Type B pancreatic cell (in vitro differentiated cells): ENCODE data around the gene STARD13. TPM values are rescaled to one million over a fixed set of nuclear protein-coding genes. Genes with fewer than 3 reads are reported as not detected.

Source experiments
- DNase-seq: peaks from one replicate; pipeline ENCODE4 v3.0.0; 2021; ENCODE audit warnings: mixed read lengths; ENCODE audit not compliant: unreplicated experiment; ENCODE audit errors: extremely low spot score
- H3K27ac Mint-ChIP-seq: 2 replicates; pipeline ENCODE4 v1.8.0; 2021; ENCODE audit warnings: mild to moderate bottlenecking, mixed read lengths
- H3K27me3 Mint-ChIP-seq: 2 replicates; pipeline ENCODE4 v1.8.0; 2021; ENCODE audit warnings: mixed read lengths
- H3K36me3 Mint-ChIP-seq: 2 replicates; pipeline ENCODE4 v1.8.0; 2021; ENCODE audit warnings: mixed read lengths
- H3K4me1 Mint-ChIP-seq: one replicate; pipeline ENCODE4 v1.8.0; 2021; ENCODE audit warnings: mixed read lengths; ENCODE audit not compliant: unreplicated experiment
- H3K4me3 Mint-ChIP-seq: 2 replicates; pipeline ENCODE4 v1.8.0; 2021; ENCODE audit warnings: mild to moderate bottlenecking, mixed read lengths
- H3K9me3 Mint-ChIP-seq: 2 replicates; pipeline ENCODE4 v1.8.0; 2021; ENCODE audit warnings: mixed read lengths
- total RNA-seq: library from RNA; stranded (reverse); gene quantifications from 2 replicates; pipeline ENCODE4 v1.2.1, GENCODE V29; 2021; ENCODE audit warnings: low replicate concordance
- TF ChIP-seq, protein P1 (sequence below): fragments of 200-600 bp; sonication (generic); conservative IDR thresholded peaks from 2 replicates; pipeline ENCODE4 v1.5.0; 2021; ENCODE audit warnings: antibody characterized with exemption, mild to moderate bottlenecking

The STARD13 gene
- total RNA-seq, 1 donor from 2014 or later = 12.1 TPM

GRCh38 chr13:33146843-33147611, 138.5 kb downstream of the STARD13 start:
- peaks cover 13% of the 10 kb centered on the region for H3K36me3 Mint-ChIP-seq
- TF ChIP-seq, protein P1, sequence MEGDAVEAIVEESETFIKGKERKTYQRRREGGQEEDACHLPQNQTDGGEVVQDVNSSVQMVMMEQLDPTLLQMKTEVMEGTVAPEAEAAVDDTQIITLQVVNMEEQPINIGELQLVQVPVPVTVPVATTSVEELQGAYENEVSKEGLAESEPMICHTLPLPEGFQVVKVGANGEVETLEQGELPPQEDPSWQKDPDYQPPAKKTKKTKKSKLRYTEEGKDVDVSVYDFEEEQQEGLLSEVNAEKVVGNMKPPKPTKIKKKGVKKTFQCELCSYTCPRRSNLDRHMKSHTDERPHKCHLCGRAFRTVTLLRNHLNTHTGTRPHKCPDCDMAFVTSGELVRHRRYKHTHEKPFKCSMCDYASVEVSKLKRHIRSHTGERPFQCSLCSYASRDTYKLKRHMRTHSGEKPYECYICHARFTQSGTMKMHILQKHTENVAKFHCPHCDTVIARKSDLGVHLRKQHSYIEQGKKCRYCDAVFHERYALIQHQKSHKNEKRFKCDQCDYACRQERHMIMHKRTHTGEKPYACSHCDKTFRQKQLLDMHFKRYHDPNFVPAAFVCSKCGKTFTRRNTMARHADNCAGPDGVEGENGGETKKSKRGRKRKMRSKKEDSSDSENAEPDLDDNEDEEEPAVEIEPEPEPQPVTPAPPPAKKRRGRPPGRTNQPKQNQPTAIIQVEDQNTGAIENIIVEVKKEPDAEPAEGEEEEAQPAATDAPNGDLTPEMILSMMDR = no peak
- H3K27ac Mint-ChIP-seq = no peak overlapping the region
- H3K27me3 Mint-ChIP-seq = no peaks in the 10 kb centered on the region
- H3K4me3 Mint-ChIP-seq = no peak overlapping the region
- H3K4me1 Mint-ChIP-seq = peaks cover 22% of the 10 kb centered on the region
- no peak for DNase-seq
- peaks cover 5% of the 10 kb centered on the region for H3K9me3 Mint-ChIP-seq

GRCh38 chr13:33145667-33146066, 139.9 kb downstream of the STARD13 start:
- Mint-ChIP-seq H3K27ac (no peak overlapping the region), H3K9me3 (peaks cover 5% of the 10 kb centered on the region), H3K36me3 (peaks cover 18% of the 10 kb centered on the region), H3K4me1 (peaks cover 8% of the 10 kb centered on the region), H3K27me3 (no peaks in the 10 kb centered on the region), H3K4me3 (no peak overlapping the region)
- no peak for DNase-seq
- TF ChIP-seq, protein P1 = no peak

DNA sequence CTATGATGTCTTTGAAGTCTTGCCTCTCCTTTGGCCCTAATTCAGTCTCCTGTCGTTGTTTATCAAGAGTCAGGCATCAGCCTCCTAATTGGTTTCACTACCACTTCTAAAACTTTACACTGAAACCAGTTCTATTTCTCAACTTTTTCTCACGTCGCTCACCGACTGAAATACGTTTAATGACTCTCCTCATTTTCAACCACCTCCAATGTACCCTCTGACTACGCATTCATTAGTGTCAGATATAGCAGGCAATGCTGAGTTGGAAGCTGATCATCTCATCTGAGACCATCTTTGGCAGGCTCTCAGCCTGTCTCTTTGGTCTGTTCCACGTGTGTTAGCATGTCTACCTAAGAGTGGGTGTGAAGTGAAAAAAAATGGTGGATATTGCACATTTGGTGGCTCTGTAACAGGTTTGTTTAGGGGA, 141.2 kb downstream of the STARD13 start:
- no peak for DNase-seq
- H3K27ac Mint-ChIP-seq = no peak overlapping the region
- H3K27me3 Mint-ChIP-seq = no peaks in the 10 kb centered on the region
- TF ChIP-seq, protein P1 = no peak
- peaks cover 5% of the 10 kb centered on the region for H3K9me3 Mint-ChIP-seq
- peaks cover 18% of the 10 kb centered on the region for H3K36me3 Mint-ChIP-seq
- H3K4me3 Mint-ChIP-seq = no peak overlapping the region
- H3K4me1 Mint-ChIP-seq = peaks cover 9% of the 10 kb centered on the region

- Mint-ChIP-seq H3K4me3 (no peak overlapping the region), H3K27ac (no peak overlapping the region), H3K4me1 (peaks cover 24% of the 10 kb centered on the region), H3K27me3 (no peaks in the 10 kb centered on the region), H3K9me3 (peaks cover 6% of the 10 kb centered on the region), H3K36me3 (peaks cover 18% of the 10 kb centered on the region)
- TF ChIP-seq, protein P1 = no peak
- no peak for DNase-seq
These were observed 145.6 kb downstream of the STARD13 start for GRCh38 chr13:33139780-33140535.

DNA sequence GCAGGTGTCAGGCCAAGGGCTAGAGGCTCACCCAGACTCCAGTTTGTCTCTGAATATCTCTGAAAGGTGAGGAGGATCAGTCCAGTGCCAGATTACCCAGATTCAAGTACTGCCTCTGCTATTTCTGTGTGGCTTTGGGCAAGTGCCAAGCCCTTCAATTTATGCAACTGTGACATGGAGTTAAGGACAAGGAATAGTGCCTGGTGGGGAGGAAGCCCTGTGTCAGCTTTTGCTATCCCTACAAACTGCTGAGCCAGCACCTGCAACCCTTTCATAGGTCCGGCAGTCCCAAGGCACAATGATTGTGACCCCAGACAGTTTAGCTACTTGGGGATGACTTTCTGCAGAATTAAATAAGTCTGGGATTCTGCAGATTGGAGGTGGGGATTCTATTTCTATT, 146.4 kb downstream of the STARD13 start:
- TF ChIP-seq, protein P1 = no peak
- H3K36me3 Mint-ChIP-seq = peaks cover 24% of the 10 kb centered on the region
- H3K27me3 Mint-ChIP-seq = no peaks in the 10 kb centered on the region
- H3K4me1 Mint-ChIP-seq = peaks cover 24% of the 10 kb centered on the region
- peaks cover 9% of the 10 kb centered on the region for H3K9me3 Mint-ChIP-seq
- H3K27ac Mint-ChIP-seq = no peak overlapping the region
- DNase-seq = no peak
- no peak overlapping the region for H3K4me3 Mint-ChIP-seq
